Activated T-helper 1 cell treated with Interleukin-2 at 50 U/mL for 16 hours (primary cell): ENCODE measurements around the gene LDLRAP1.

Experiments used
- DNase-seq: peaks from one replicate; pipeline ENCODE4 v3.0.0-alpha.2; 2020; ENCODE audit warnings: low read depth

LDLRAP1 gene

GRCh38 chr1:25524568-25525360 lies 18.6 kb upstream of the LDLRAP1 start:
- no peak for DNase-seq

- DNase-seq = no peak
Measured at GRCh38 chr1:25525361-25525688, 18.1 kb upstream of the LDLRAP1 start.

DNA sequence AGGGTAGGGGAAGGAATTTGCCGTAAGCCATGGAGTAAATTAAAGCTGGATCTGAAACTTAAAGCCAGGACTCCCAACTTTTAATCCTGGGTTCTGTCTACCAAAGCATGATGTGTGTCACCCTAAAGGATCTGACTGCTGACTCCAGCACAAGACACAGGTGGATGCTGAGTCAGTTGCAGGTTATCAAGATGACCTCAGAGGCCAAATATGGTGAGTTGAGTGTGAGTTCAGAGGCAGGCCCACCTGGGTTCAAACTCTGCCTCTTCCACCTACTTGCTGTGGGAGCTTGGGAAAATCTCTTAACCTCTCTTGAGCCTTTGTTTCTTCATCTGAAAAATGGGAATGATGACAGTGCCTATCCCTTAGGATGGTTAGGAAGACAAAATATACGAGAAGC lies 16.7 kb upstream of the LDLRAP1 start:
- no peak for DNase-seq

DNA sequence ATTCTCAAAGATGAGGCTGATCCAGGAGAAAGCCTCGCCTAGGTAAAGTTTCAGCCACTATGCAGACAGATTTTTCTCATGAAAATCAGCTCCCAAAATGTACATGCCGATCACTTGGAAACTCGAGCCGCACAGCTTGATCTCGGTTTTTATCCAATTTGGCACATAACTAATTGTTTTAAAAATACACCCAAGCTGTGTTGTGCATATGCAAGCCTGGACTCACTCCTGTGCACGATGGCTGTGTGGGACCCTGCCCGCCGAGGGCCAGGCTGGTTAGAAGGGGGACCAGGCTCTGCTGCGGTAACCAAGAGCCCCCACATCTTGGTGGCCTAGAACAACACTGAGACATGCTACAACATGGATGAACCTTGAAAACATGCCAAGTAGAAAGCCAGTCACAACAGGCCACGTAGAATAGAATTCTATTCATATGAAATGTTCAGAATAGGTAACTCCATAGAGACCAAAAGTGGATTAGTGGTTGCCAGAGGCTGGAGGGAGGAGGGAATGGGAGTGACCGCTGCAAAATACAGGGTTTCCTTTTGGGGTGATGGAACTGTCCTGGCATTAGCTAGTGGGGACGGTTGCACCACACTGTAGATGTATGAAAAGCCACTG lies 16.1 kb upstream of the LDLRAP1 start:
- no peak for DNase-seq

GRCh38 chr1:25527946-25528595 lies 15.3 kb upstream of the LDLRAP1 start:
- no peak for DNase-seq

DNA sequence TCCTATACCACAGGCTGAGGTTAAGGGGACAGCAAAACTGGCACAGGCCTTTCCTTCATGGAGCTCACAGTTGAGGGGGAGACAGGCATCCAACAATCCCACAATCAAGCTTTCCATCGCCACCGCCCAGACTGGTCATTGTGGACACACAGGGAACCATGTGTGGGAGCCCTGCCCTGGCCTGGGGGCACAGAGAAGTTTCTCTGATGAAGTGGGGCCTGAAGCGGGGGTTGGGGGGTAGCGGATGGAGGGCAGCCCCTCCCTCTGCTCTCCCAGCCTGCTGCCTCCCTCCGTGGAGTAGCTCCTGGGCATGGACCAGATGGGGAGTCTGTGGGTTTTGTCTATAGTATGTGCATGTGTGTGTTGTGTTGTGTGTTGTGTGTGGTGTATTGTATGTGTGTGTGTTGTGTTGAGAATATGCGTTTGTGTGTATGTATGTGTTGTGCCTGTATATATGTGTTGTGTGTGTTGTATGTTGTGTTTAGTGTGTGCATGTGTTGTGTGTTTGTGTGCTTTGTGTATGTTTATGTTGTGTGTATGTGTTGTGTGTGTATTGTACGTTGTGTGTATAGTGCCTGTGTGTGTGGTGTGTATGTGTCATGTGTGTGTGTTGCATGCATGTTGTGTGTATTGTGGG lies 14.4 kb upstream of the LDLRAP1 start:
- DNase-seq = no peak

DNA sequence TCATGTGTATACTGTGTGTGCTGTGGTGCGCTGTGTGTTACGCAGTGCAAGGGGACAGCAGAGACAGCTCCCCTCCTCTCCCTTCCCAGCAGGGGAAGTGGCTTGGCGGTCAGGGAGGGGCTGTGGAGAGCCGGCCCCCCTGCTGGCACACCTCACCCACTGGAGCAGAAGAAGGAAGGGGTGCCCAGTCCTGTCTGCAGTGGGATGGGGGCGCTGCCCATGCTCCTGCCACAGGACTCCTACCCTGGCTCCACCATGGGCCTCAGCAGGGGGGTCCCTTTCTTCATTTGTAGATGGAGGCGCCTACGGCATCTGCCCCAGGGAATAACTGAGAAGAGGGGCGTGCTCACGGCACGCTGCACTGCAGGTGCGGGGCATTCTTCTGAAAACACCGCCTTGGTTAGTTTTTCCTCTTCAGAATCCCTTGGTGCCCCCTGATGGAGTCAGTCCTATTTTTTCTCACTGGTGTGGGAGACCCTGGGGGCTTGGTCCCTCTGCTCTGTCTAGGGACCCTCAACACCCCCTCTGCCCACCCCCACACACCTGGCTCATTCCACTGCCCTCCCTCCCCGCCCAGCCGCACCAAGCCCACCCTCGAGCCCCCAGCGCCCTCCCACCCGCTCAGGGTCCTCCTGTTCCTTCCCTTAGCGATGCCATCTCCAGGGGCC lies 13.8 kb upstream of the LDLRAP1 start:
- DNase-seq = no peak

DNA sequence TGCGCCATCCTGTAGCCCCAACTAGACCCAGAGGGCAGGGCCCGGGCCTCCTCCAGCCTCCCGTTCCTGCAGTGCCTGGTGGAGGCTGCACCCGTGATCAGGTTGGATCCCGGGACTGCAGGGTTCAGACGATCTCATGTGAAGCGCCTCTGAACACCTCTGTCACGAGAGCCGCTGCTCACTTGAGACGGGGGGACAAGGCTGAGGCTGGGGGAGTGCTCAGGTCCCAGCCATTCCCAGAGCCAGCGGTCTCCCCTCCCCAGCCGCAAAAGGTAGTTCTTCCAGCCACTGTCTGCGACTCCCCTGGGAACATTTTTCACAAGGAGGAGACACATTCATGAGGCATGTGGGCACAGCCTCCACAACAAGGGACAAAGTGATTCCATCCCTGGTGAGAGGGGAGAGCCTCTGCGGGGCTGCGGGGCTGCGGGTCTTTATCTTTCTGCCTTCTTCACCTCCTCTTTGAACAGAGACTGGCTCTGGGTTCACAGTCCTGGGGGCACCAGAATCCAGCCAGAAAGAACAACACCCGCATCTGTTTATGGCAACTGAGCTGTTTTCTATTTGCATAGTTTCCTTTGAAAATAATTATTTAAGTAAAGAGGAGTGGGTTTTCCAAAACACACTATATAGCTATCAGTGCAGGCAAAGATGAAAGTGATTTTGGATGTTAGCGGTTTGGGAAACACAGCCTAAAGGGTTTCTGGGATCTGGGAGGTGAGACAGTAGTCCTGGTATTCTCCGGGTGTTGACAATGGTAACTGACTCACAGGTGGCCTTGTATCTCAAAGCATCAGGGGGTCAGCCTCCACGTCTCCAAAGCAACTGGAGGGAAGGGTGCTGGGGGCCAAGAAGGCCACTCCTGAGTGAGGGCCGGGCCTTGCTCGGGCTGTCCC lies 13.0 kb upstream of the LDLRAP1 start:
- DNase-seq = no peak

GRCh38 chr1:25531082-25531461 lies 12.3 kb upstream of the LDLRAP1 start:
- no peak for DNase-seq

- no peak for DNase-seq
Measured at GRCh38 chr1:25532970-25533369, 10.4 kb upstream of the LDLRAP1 start.

DNA sequence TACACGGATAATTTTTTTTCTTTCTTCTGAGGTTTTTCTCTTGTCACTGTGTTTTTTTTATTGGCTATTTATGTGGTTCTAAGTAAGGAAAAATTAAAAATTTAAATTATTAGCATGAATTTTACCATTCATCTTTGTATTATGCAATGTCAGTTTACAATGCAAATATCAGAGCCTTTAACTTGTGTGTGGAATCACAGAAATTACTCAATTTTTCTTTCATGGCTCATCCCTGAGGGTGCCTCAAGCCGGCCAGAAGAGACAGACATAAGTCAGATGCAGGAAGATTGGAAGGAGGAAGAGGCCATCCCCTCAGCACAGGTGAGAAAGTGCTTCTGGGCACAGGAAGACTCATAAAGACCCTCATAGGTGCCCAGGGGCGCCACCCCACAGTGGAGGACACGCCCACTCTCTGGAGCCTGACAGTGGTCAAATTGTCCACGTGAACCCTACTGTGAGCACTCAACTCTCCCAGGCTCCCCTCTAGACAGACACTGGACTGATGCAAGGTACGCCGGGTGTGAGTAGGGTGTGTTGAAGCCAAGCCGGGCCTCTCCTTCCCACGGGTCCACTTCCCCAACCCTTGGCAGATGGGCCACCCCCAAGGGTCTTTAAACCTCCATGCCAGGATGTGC lies 9.5 kb upstream of the LDLRAP1 start:
- DNase-seq = no peak

GRCh38 chr1:25534410-25534788 lies 9.0 kb upstream of the LDLRAP1 start:
- DNase-seq = no peak

GRCh38 chr1:25536124-25536523 lies 7.3 kb upstream of the LDLRAP1 start:
- no peak for DNase-seq

DNA sequence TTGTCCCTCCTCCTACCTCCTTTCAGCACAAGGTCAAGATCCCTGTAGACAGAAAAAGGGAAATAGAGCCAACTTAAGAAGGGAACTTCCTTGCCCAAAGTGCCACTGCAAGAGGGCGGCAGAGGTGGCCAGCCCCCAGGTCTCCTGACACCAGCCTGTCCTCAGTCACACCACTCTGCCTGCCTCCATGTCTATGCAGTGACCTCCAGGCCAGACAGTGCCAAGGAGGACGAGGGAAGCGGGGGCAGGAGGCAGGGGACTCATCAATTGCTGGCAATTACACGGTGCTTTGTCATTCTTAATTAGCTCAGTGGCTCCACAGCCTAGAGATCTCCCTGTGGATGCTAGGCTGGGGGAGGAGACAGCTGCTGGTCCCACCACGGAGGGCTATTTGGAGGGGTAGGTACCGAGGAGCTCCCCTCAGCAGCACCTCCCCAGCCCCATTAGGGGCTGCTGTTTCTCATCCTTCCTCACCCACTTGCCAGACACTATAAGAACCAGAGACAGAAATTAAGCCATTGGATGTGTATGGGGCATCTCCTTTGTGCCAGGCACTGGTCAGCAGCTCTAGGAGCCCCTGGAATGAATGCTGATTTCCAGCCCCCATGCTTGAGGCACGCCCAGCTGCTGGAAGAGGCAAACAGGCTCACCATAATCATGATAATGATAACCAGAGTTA lies 6.1 kb upstream of the LDLRAP1 start:
- no peak for DNase-seq

DNA sequence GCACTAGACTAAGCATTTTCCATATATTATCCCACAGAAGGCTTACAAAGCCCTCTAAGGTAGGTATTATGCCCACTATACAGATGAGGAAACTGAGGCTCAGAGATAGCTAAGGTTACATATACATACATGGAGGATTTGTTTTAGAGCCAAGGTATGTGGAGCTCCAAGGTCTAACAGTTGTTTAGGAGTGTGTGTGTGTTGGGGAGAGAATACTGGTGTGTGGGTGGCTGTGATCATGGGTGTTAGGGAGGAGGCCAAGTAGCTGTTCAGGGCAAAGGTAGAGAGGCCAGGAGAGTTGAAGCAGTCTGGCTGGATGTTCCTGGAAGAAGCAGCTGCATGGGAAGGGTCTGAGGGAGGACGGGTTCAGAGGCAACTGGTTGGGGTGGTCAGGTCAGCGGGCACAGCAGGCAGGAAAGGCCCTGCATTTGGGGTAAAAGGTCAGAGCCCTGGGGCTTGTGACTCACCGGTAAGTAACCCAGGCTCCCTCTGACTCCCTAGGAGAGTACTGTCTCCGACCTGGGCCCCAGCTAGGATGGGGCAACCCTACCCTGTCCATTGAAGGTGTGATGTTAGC lies 5.1 kb upstream of the LDLRAP1 start:
- no peak for DNase-seq

DNA sequence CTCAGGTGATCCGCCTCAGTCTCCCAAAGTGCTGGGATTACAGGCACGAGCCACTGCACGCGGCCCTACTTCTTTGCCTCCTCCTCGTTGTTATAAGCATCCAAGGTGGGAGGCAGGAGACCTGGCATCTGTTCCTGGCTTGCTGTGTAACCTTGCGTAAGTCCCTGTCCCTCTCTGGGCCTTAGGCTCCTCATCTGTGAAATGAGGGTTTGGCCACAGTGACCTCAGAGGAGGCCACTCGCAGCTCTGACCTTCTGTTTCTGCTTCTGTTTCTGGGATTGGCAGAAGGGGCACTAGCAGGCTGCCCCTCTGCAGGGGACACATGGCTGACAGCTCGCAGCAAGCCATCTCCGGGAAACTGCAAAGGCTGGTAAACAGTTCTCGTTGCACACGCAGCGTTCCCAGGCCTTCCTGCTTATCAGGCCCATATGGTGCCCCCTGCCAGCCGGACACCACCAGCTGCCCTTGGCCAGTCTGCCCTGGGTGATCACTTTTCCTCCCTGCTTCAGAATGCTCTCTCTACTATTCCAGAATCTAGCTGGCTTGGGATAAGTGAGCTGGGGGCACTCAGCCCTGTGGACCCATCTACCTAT lies 2.6 kb upstream of the LDLRAP1 start:
- no peak for DNase-seq

DNA sequence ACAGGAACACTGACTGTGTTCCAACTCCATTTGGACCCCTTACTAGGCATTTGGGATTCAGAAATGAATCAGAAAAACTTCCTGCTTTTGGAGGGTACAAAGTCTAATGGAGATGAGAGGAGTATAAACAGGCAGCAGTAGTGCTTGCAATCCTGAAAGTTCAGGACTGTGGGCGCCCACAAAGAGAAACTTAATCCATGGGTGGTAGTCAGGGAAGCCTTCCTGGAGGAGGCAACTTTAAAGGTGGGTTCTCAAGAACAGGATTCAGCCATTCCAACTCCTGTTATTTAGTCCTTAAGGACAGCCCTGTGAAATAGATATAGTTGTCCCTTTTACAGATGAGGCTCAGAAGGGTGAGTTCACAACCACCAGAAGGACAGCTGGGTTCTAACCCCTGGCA lies 2.0 kb upstream of the LDLRAP1 start:
- DNase-seq = no peak

GRCh38 chr1:25541889-25542658 lies 1.3 kb upstream of the LDLRAP1 start:
- no peak for DNase-seq

DNA sequence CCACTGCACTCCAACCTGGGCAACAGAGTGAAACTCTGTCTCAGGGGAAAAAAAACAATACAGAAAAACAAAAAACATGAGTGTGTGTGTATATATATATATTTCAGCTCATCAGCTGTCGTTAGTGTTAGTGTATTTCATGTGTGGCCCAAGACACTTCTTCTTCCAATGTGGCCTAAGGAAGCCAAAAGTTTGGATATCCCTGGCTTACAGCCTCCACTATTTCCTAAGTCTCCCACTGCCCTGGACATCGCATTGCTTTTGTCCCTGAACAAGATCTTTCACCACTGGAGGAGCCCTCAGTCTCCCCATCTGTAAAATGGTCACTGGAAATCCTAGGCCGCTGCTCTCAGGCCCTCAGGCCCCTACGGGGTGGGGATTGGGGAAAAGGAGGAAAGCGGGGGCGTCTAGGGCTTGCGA lies 391 bp upstream of the LDLRAP1 start:
- no peak for DNase-seq
